ENCODE measurements around the gene VRK1.

VRK1 gene

DNA sequence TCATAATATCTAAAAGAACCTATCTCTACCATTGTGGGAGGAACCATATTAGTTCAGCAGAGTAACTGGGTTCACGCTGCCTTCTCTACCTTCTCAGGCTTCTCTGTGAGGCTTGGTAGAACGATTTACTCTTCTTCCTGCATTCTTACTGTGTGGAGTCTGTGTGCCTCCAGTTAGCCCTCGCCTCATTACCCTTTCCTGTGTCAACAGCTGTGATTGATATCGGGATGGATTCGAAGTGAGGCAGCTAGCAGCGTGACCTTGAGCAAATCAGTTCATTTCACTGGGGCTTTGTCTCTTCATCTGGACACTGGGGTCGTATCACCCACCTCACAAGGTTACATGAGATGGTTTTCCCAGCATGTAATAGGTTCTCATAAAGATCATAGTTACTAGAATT lies 4.6 kb upstream of the VRK1 start:
- DNase-seq, result no peak

DNA sequence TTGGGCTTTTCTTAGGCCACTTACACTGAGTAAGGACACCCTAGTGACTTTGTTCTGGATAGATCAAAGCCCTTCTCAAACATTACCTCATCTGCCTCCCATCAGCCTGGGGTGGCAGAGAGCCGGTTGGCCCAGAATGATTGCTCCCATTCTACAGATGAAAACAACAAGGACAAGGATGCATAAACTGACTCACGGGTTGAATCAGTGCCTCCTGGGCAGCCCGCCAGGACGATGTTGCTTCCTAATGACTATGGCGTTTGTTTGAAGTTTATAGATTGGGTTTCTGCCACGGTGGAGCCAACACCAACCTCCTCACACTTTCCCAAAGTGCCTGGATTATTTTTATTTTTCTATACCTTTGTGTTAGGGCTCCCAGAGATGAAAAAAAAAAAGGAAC lies 3.6 kb upstream of the VRK1 start:
- no peak for DNase-seq

DNA sequence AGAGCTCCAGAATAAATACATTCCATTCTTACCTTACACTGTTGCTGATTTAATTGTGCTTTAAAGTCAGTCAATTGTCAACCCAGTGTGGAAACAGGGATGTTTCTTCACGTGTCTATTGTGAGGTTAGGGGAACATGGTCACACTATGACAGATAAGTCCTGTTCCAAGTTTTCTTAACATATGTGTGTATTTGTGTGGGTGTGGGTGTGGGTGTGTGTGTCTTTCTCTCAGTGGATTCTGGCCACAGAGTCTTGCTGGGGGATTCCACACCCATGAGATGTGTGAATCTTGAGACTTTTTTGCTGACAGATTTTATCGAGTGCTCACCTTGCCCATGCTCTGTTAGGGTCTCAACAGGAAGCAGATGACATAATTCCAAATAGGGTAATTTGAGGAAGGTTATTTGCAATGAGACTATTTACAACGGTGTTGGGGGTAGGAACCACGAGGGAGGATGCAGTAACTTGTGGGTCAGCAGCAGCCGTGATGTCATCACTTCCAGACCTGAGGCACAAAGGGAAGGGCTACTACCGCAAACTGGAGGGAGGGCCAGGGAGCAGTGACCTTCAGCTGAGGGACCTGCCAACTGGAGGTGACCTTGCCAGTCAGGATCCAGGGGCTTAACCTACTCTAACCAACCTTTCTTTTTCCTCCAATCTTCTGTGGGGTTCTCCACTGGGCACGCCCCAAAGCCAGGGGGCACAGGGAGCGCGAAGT lies 1.9 kb upstream of the VRK1 start:
- DNase-seq, result no peak

DNA sequence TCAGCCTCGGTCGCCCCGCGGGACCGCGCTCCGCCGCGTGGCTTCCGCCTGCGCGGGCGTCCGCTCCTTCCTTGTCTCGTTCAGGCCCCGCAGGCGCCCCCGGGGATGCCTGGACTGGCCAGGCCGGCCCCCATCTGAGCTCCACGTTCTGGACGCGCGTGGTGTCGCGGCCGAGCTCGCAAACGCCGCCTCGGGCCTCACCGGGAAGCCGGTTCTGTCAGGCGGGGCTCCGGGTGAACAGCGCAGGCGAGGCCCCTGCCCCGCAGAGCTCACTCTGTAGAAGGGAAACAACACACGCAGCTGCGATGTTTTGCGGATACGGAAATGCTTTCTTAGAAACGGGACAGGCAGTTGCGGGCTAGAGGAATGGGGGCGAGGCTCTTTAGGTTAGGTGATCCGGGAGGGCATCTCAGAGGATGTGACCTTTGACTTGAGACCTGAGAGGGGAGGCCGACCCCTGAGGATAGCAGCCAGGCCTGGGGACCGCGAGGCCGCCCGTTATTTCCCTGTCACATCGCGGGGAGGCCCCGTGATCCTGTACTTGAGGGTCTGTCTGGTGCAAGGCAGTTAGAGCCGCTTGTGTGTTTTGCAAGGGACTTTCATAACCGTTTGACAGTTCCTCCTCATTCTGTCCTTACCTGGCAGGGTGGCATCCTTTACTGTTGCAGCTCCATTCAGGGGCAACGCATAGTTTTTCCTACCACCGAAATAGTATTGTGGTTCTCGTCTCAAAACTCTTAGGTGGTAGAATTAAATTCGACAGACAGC lies 584 bp downstream of the VRK1 start:
- peak; percentile 39 for DNase-seq

DNA sequence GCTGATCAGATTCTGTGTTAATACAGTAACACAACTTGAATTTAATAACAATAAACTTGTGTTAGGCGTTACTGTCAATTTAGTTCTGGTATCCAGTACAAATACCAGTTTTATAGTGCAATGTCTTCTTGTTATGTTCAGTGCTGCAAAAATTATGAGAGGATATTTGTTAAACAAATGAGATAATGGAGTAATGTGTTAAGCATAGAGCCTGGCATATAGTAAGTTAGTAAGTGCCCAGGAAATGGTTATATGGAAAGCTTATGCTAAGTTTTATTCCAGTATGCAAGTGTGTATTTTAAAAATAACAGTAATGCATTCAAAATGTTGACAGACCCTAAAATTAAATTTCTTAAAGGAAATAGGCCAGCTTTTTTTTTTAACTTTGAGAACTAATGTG lies 1.8 kb downstream of the VRK1 start:
- DNase-seq, result no peak

DNA sequence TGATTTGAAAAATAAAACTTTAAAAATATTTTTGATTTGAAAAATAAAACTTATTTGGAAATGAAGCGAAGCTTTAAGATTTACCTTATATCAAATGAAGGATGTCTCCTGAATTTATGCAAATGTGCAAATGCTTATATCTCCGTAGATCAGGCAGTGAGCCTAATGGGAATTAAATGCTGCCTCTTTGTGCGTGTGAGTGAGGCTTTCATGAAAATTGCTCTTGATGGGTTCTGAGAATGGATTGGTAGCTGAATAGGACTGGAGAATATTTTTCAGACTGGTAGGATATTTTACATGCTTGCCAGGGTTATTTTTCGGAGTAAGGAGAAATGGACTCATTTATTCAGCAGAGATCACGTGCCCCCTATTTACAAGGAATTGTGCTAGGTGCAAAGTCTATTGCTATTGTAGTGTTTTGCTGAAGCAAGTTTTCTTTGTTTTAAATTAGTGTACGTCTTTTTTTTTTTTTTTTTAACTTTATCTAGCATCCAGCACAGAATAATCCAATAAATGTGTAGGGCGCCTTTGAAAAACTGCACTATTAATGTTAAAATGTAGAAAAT lies 2.4 kb downstream of the VRK1 start:
- no peak for DNase-seq

DNA sequence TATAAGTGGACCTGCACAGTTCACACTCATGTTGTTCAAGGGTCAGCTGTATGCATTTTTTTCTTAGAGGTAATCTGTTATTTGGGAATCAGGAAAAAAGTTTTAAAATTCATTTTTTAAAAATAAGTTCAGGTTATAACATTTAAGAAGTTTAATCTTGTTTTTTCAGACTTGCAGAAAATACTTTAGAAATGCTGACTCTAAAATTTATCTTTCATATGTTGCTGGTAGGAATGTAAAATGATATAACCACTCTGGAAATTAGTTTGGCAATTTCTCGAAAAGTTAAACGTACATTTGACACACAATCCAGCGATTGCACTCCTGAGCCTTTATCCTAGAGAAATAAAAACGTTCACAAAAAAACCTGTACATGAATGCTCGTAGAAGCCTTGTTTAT lies 4.7 kb downstream of the VRK1 start:
- DNase-seq, result no peak

DNA sequence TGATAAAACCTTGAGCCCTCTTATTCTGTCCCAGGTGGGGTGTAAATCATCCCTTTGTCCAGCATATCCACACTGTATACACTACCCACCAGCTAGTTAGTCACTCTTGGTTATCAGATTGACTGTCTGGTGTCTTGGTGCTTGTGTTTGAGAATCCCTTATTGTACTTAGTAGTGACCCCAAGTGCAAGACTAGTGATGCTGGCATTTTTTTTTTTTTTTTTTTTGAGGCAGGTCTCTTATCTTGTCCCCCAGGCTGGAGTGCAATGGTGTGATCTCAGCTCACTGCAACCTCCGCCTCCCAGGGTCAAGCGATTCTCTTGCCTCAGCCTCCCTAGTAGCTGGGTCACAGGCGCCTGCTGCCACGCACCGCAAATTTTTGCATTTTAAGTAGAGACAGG lies 5.8 kb downstream of the VRK1 start:
- DNase-seq, result no peak

DNA sequence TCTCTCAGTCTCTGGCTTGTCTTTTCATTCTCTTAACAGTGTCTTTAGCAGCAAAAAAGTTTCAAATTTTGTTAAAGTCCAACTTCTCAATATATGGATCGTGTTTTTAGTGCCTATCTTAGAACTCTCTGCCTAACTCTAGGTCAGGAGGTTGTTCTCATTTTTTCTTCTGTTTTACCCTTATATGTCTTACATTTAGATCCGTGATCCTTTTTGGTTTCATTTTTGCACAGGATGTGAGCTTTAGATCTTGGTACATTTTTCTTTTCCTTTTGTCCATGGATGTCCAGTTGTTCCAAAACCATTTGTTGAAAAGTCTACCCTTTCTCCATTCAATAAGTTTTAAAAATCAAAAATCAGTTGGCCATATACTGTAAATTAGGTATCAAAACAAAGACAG lies 6.8 kb downstream of the VRK1 start:
- DNase-seq, result no peak

DNA sequence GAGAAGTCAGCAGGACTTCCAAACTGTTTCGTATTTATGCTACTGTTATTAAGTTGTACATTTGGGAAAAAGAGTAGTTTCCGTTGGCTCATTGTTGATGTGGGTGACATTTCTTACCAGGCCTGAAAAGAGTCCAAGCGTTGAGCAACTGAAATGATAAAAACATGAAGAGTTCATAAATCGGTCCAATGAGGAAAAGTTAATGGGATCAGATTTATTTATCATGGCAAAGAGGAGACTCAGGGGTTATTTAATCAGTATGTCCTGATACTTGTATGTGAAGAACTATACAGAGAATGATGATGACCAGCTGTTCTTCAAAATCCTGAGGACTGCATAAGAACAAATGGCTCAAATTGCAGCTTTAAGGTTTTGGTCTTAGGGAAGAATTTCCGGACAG lies 7.7 kb downstream of the VRK1 start:
- no peak for DNase-seq

DNA sequence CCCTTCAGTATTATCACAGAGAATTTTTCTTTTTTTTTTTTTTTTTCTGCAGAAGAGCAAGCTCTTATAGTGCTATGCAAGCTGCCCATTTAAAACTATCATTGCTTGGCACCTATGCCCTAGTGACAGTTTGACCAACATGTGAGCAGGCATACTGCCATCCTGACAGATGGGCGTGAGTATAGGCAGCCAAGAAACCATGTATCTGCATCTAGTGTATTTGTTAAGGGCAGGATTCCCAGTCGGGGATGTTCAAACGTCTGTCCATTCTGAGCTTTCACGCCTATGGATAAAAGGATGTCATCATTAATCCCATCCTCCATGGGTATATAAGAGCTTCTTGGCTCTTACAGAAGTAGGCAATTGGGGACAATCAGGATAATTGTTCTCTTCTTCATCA lies 8.8 kb downstream of the VRK1 start:
- DNase-seq, result no peak

DNA sequence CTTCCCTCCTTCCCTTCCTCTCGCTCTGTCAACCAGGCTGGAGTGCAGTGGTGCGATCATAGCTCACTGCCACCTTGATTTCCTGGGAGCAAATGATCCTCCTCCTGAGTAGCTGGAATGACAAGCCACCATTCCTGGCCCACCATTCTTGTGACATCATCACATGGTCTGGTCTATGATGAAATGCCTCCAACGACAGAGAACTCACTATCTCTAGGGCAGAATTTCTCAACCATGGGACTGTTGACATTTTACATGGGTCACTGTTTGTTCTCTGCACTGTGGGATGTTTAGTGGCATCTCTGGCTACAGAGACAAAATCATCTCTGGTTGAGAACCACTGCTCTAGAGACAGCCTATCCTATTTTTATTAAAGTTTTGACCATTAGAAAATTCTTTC lies 9.7 kb downstream of the VRK1 start:
- no peak for DNase-seq

DNA sequence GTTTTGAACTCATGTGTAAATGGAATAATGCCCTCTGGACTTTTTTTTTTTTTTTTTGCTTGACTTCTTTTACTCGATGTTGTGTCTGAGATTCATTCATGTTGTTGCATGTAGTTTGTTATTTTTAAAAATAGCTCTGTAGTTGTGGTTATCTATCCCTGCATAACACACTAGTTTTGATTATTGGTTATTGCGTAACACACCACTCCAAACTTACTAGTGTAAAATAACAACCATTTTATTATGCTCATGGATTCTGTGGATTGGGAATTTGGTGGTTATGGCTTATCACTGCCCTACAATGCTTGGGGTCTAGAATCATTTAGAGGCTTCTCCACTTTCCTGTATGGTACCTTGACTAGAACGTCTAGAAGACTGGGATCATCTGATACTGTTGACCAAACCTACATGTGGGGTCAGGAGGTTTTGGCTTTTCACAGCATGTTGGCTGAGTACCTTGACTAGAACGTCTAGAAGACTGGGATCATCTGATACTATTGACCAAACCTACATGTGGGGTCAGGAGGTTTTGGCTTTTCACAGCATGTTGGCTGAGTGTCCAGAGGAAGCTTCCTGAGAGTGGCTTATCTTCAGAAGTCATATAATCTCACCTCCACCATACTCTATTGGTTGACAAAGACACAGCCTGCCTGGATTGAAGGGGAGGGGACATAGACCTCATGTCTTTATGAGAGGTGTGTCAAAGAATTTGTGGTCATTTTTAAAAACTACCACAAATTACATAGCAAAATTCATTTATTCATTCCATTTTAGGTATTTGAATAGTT lies 11.6 kb downstream of the VRK1 start:
- no peak for DNase-seq

DNA sequence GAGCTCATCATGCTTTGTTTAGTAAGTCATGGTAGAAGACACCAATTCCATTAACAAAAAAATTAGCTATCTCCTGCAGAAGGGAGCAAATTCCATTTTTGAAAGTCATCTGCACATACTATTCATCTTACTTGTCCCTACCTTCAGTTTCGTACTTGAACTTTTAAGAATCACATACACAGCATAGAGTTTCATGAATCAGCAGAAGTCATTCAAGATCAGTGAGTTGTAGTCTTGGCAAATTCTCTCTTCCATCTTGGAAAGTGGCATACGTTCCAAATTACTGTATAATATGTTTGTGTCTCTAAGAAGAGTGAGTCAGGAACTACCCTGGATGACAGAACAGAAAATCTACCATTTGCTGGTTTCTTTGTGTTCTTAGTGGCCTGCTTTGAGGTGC lies 14.1 kb downstream of the VRK1 start:
- DNase-seq, result no peak

DNA sequence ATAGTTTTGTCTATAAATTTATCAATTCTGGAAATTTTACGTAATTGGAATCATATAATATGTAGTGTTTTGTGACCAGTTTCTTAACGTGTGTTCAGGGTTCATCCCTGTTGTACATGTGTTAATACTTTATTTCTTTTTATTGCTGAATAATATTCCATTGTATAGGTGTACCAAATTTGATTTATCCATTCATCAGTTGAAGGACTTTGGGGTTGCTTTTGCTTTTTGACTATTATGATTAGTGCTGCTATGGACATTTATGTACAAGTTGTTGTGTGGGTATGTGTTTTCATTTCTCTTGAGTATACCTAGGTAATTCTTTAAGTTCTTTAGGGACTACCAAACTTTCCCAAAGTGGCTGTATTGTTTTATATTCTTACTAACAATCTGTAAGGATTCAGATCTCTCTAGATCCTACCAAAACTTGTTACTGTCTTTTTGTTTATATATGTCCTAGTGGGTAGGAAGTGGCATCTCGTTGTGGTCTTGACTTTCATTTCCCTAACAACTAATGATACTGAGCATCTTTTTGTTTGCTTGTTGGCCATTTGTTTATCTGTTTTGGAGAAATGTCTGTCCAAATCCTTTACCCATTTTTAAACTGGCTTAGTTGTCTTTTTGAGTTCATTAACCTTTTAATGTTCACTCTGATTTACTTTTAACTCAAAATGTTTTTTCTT lies 14.9 kb downstream of the VRK1 start:
- no peak for DNase-seq

DNA sequence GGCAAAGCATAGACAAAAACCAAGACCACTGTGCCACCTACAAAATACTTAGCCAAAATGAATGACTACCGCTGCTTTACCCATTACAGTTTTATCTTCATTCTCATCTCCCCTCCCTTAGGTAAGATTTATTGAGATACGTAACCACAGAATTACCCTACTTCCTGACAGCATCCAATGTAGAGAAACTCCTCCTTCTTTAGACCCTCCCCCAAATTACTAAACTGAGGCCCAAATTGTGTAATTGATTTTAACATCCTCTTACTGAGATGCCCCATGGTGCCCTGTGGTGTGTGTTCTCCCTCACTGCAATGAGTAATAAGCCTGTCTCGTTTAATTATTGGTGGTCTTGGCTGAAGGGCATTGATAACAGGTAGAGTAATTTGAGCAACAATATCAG lies 19.1 kb downstream of the VRK1 start:
- DNase-seq, result no peak

DNA sequence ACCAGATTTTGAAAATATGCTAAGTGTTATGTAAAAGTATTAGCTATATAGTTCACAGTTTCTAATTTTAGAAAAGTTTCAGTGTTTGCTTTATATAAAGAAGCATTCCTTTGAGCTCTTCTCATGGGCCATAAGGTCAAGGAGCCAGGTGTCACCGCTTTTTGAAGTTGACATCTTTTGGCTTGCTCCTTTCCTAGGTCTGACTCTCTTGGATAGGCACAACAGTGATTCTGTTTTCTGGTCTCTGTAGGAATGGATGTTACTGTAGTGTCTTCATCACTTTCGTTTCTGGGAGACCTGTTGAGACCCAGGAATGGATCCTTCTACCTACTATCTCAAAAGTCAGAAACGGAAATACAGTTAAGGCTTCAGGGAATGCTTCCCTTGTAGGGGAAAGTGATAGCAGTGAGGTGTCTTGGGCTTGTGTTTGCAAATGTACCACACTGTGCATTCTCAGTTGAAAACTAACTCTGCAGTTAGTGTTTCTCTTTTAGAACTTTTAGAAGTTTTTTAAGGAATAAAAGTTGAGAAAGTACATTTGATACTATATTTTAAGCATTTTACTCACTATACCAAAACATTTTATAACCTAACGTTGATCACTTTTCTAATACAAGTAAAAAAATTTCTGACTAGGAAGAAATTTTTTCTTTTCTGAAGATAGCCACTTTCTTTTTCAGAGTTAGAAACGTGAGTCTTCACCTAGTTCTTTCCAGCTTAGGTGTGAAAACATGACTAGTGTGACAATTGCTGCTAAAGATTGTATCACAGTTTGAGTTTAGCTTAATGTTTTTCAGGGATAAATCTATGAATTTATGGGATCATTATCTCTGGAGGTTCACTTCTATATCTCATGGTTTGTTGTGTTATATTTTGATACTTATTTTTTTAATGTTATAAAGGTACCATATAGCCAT lies 20.8 kb downstream of the VRK1 start:
- no peak for DNase-seq

DNA sequence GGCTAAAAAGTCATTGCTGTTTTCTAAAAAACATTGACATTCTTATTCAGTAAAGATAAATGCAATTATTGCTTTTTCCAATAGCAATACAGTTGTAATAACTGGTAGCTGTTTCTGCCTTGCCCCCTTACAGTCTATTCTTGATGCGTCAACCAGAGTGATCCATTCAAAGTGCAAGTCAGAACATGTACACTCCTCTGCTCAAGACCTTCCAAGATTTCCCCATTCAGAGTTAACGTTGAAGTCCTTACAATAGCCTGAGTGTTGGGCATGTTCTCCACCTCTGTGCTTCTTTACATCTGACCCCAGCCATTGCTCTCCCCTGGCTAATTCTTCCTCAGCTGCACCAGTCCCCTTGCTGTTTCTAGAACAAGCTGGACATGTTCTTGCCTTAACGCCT lies 24.3 kb downstream of the VRK1 start:
- DNase-seq, result no peak

DNA sequence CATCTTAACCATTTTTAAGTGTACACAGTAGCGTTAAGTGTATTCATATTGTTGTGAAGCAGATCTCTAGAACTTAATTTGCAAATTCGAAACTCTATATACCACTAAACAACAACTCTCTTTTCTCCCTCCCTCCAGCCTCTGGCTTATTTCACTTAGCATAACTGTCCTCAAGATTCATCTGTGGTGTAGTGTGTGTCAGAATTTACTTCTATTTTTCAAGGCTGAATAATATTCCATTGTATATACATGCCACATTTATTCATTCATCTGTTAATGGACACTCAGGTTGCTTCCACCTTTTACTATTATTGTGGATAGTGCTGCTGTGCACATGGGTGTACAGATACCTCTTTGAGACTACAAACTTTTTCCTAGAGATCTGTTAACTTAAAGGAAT lies 26.5 kb downstream of the VRK1 start:
- no peak for DNase-seq

DNA sequence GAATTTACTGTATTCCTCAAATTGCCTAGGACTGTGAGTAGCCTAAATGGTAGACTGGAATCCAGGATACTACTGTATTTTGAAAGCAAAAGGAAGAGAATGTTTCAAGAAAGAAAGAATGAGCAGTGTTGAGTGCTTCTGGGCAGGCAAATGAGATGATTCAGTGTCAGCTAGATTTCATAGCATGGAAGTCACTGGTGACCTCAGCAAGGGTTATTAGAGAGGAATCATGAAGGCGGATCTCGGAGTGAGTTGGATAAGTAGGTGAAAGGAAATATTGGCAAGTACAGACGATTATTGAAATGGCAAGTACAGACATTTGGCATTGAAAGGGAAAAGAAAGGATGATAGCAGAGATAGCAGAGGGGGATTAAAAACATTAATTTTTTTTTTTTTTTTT lies 27.1 kb downstream of the VRK1 start:
- DNase-seq, result no peak

DNA sequence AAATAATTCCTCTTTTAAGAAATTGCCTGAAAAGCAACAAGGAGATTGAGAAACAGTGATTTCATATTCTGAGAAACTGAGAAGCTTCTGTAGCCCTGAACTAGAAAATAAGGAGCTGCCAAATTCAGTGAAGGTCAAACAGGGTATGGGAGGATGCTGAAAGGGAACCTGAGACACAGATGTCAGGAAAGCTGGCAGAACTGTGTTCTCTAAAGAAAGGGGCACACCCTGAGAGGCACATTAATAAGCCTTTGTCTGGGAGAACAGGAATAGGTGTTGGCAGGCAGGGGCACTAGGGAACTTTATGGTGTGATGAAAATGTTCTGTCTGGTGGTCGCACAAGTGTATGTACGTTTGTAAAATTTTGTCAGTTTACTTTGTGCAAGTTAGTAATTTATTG lies 29.6 kb downstream of the VRK1 start:
- DNase-seq, result no peak

DNA sequence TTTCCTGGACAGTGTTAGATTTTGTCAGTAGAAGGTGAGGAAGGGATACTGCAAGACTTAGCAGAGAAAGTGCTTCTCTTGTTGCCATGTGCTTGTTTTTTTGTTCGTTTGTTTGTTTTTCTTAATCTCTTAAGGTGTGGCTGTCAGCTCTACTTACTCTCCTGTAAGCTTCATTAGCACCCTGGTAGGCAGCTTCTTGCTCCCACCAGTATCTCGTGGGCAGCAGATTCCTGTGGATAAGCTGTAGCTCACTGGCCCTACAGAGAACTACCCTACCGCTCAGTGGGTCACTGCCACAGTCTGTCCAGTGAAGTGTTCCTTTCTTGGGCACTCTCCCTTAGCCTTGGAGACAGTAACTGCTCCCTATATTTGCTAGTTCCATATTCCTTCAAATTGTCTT lies 30.1 kb downstream of the VRK1 start:
- no peak for DNase-seq
